HepG2 (cell line): ENCODE results near the gene VAV2. TPM values are rescaled to one million over a fixed set of nuclear protein-coding genes. Genes with fewer than 3 reads are reported as not detected.

Experiments
- AHDC1 ChIP-seq: sonication (generic); formaldehyde crosslinking; IDR thresholded peaks from 2 replicates; pipeline ENCODE4 v1.5.1; 2020; ENCODE audit warnings: mild to moderate bottlenecking, missing genetic modification reagents, borderline replicate concordance
- AKAP8 ChIP-seq: sonication (generic); formaldehyde crosslinking; IDR thresholded peaks from 2 replicates; pipeline ENCODE4 v1.5.1; 2020; ENCODE audit warnings: mild to moderate bottlenecking, missing genetic modification reagents
- ATRX ChIP-seq: sonication (generic); formaldehyde crosslinking; IDR thresholded peaks from 2 replicates; pipeline ENCODE4 v1.4.0; 2020; ENCODE audit warnings: missing genetic modification reagents, borderline replicate concordance
- DMAP1 ChIP-seq: IDR thresholded peaks from 2 replicates; pipeline ENCODE4 v1.6.1; 2016
- FOXO4 ChIP-seq: sonication (generic); formaldehyde crosslinking; conservative IDR thresholded peaks from 2 replicates; pipeline ENCODE4 v1.8.1; 2023; ENCODE audit warnings: missing genetic modification reagents
- IKZF5 ChIP-seq: IDR thresholded peaks from 2 replicates; pipeline ENCODE4 v1.6.1; 2018; ENCODE audit warnings: missing genetic modification reagents, mild to moderate bottlenecking, missing compliant biosample characterization
- IRF1 ChIP-seq: sonication (generic); formaldehyde crosslinking; IDR thresholded peaks from 2 replicates; pipeline ENCODE4 v1.4.0; 2020; ENCODE audit warnings: low read depth, mild to moderate bottlenecking, missing genetic modification reagents
- RBAK ChIP-seq: sonication (generic); formaldehyde crosslinking; IDR thresholded peaks from 2 replicates; pipeline ENCODE4 v1.5.1; 2020; ENCODE audit warnings: mild to moderate bottlenecking, missing genetic modification reagents
- SKI ChIP-seq: fragments of 450-650 bp; IDR thresholded peaks from one replicate; pipeline ENCODE4 v1.6.1; 2018; ENCODE audit warnings: mild to moderate bottlenecking; ENCODE audit not compliant: partially characterized antibody
- TFAP4 ChIP-seq: sonication (generic); IDR thresholded peaks from 2 replicates; pipeline ENCODE4 v1.6.1; 2016; ENCODE audit warnings: low read depth, borderline replicate concordance
- ZC3H4 ChIP-seq: sonication (generic); formaldehyde crosslinking; IDR thresholded peaks from 2 replicates; pipeline ENCODE4 v1.4.0; 2020; ENCODE audit warnings: missing genetic modification reagents, borderline replicate concordance
- ZKSCAN1 ChIP-seq: fragments of 150-350 bp; IDR thresholded peaks from 2 replicates; pipeline ENCODE4 v1.6.1; 2014; ENCODE audit warnings: low read length
- ZNF18 ChIP-seq: sonication (generic); formaldehyde crosslinking; IDR thresholded peaks from 2 replicates; pipeline ENCODE4 v1.8.0; 2022; ENCODE audit warnings: mild to moderate bottlenecking, missing genetic modification reagents; ENCODE audit not compliant: insufficient replicate concordance
- ZNF781 ChIP-seq: sonication (generic); formaldehyde crosslinking; IDR thresholded peaks from 2 replicates; pipeline ENCODE4 v1.5.1; 2020; ENCODE audit warnings: borderline replicate concordance, mild to moderate bottlenecking, missing genetic modification reagents; ENCODE audit errors: not compliant biosample characterization
- ZNF816 ChIP-seq: sonication (generic); formaldehyde crosslinking; IDR thresholded peaks from 2 replicates; pipeline ENCODE4 v1.8.0; 2022; ENCODE audit warnings: missing genetic modification reagents, mild to moderate bottlenecking, borderline replicate concordance
- ZNF883 ChIP-seq: sonication (generic); formaldehyde crosslinking; IDR thresholded peaks from 2 replicates; pipeline ENCODE4 v1.5.1; 2020; ENCODE audit warnings: mild to moderate bottlenecking, missing genetic modification reagents; ENCODE audit errors: not compliant biosample characterization
- polyA plus RNA-seq, 8 experiments: library from polyadenylated mRNA; depleted of rRNA in 3 of 8; stranded (reverse) in 7 of 8; unstranded in 1 of 8; fragments of >200 nt; fragmentation: Illumina TruSeq in 4 of 8; extraction: Trizol in 4 of 8; gene quantifications; 2 replicates each; pipeline versions ENCODE4 v1.2.1 to v1.2.3, GENCODE V29; 2011 to 2016; ENCODE audit warnings: low read depth in 4 of 8, missing spikeins in 1 of 8, mixed read lengths in 1 of 8; ENCODE audit not compliant: insufficient read depth in 1 of 8
- total RNA-seq, 5 experiments: library from RNA; depleted of rRNA; stranded (reverse); fragments of >200 nt; fragmentation: Illumina TruSeq; extraction: Trizol; gene quantifications; 2 replicates each; pipeline ENCODE4 v1.2.3, GENCODE V29; 2016; ENCODE audit warnings: low read depth in 1 of 5

The VAV2 gene
- total and polyA plus RNA-seq, 2 of the 13 experiments (the other 11 are each of a cell fraction or from before 2014, with no cell fraction given) = 22.5 to 22.9 TPM

- TF ChIP-seq AHDC1 (CRISPR knock-in tag) (no peak), IKZF5 (CRISPR knock-in tag) (no peak), ZKSCAN1 (peak; percentile 77), ATRX (CRISPR knock-in tag) (no peak), ZNF816 (CRISPR knock-in tag) (no peak), FOXO4 (CRISPR knock-in tag) (0 out of 2 replicates have a peak, but pooled peaks have one; percentile 71), TFAP4 (peak; percentile 67; the same call in 1 of the 2 replicates), ZNF883 (CRISPR knock-in tag) (peak; percentile 42), IRF1 (CRISPR knock-in tag) (no peak), ZC3H4 (CRISPR knock-in tag) (no peak), AKAP8 (CRISPR knock-in tag) (peak; percentile 77; the same call in 1 of the 2 replicates), RBAK (CRISPR knock-in tag) (no peak), ZNF18 (CRISPR knock-in tag) (no peak), DMAP1 (CRISPR knock-in tag) (no peak), ZNF781 (CRISPR knock-in tag) (no peak), SKI (no peak)
Measured at GRCh38 chr9:133788819-133789717, 203.1 kb downstream of the VAV2 start (continued).
